K562 (cell line): ENCODE measurements around the gene HIVEP3. TPM values are rescaled to one million over a fixed set of nuclear protein-coding genes. Genes with fewer than 3 reads are reported as not detected.

Experiments
- ADNP ChIP-seq: fragments of 200-800 bp; sonication (Bioruptor generic); IDR thresholded peaks from 2 replicates; pipeline ENCODE4 v1.6.1; 2016; ENCODE audit warnings: missing genetic modification characterization, missing compliant biosample characterization
- CHCHD3 ChIP-seq: fragments of 250-450 bp; sonication (Bioruptor Pico); IDR thresholded peaks from 2 replicates; pipeline ENCODE4 v2.1.2; 2022; ENCODE audit warnings: mild to moderate bottlenecking
- CREB3 ChIP-seq: fragments of 450-650 bp; conservative IDR thresholded peaks from 2 replicates; pipeline ENCODE4 v1.6.1; 2016; ENCODE audit warnings: missing genetic modification characterization, low read depth, mild to moderate bottlenecking, missing compliant biosample characterization, moderate library complexity
- EP300 ChIP-seq: IDR thresholded peaks from 2 replicates; pipeline ENCODE4 v1.6.1; 2012; ENCODE audit warnings: low read length, improper control_type of control experiment
- GABPA ChIP-seq: fragments of 200-800 bp; sonication (Bioruptor generic); conservative IDR thresholded peaks from 2 replicates; pipeline ENCODE4 v1.6.1; 2016; ENCODE audit warnings: low read depth, missing genetic modification characterization, missing compliant biosample characterization
- GATAD2A ChIP-seq: fragments of 450-650 bp; IDR thresholded peaks from 2 replicates; pipeline ENCODE4 v1.6.1; 2017
- MAZ ChIP-seq, 2 experiments: fragments of 450-650 bp in 1 of 2; sonication (generic) in 1 of 2; formaldehyde crosslinking; IDR thresholded peaks in 1 of 2; conservative IDR thresholded peaks in 1 of 2; 2 replicates each; pipeline versions ENCODE4 v1.4.0 to v1.5.0; 2020; ENCODE audit warnings: mild to moderate bottlenecking in 1 of 2, missing genetic modification reagents in 1 of 2
- NR2F6 ChIP-seq: fragments of 450-650 bp; formaldehyde crosslinking; IDR thresholded peaks from 2 replicates; pipeline ENCODE4 v1.4.0; 2020; ENCODE audit warnings: mild to moderate bottlenecking
- PHF21A ChIP-seq: fragments of 450-650 bp; IDR thresholded peaks from 2 replicates; pipeline ENCODE4 v1.6.1; 2017; ENCODE audit warnings: low read depth, borderline replicate concordance
- PRMT5 ChIP-seq: sonication (generic); formaldehyde crosslinking; IDR thresholded peaks from 2 replicates; pipeline ENCODE4 v1.5.0; 2020; ENCODE audit warnings: missing genetic modification reagents
- SLC30A9 ChIP-seq: fragments of 250-450 bp; sonication (Bioruptor Pico); IDR thresholded peaks from 2 replicates; pipeline ENCODE4 v1.8.0; 2022; ENCODE audit warnings: mild to moderate bottlenecking, moderate library complexity
- TAF1 ChIP-seq: IDR thresholded peaks from 2 replicates; pipeline ENCODE4 v1.6.1; 2011; ENCODE audit warnings: mild to moderate bottlenecking, low read length, moderate library complexity; ENCODE audit not compliant: insufficient read depth, control insufficient read depth, severe bottlenecking; ENCODE audit errors: extremely low read depth
- THRA ChIP-seq: fragments of 450-650 bp; IDR thresholded peaks from 2 replicates; pipeline ENCODE4 v1.6.1; 2017; ENCODE audit warnings: mild to moderate bottlenecking, moderate library complexity
- ZNF197 ChIP-seq: fragments of 200-800 bp; sonication (Bioruptor generic); IDR thresholded peaks from 2 replicates; pipeline ENCODE4 v1.6.1; 2016; ENCODE audit warnings: low read depth, missing genetic modification characterization, missing compliant biosample characterization
- ZNF436 ChIP-seq: fragments of 250-450, 450-650 bp; sonication (Bioruptor Pico); formaldehyde crosslinking; IDR thresholded peaks from 2 replicates; pipeline ENCODE4 v1.7.0; 2020; ENCODE audit warnings: mild to moderate bottlenecking
- polyA plus RNA-seq, 8 experiments: library from polyadenylated mRNA; depleted of rRNA in 4 of 8; stranded (reverse) in 5 of 8; unstranded in 3 of 8; fragments of >200 nt; fragmentation: Nextera tagmentation in 2 of 8; fragmentation: Illumina TruSeq in 1 of 8; extraction: Ambion mirVana in 2 of 8; extraction: Trizol in 1 of 8; gene quantifications; 2 replicates each; pipeline versions ENCODE4 v1.2.1 to v1.2.3, GENCODE V29; 2011 to 2014; ENCODE audit warnings: inconsistent platforms in 1 of 8, missing spikeins in 1 of 8
- total RNA-seq, 7 experiments: library from RNA; depleted of rRNA in 6 of 7; stranded (reverse); fragments of >200 nt in 6 of 7; fragmentation: Illumina TruSeq in 2 of 7; extraction: Trizol in 2 of 7; gene quantifications; 2 replicates each; pipeline versions ENCODE4 v1.2.1 to v1.2.3, GENCODE V29; 2011 to 2021; ENCODE audit warnings: low replicate concordance in 1 of 7
- TF ChIP-seq, protein P1 (sequence below): fragments of 200-400 bp; formaldehyde crosslinking; IDR thresholded peaks from 2 replicates; pipeline ENCODE4 v1.6.1; 2017; ENCODE audit warnings: mild to moderate bottlenecking, low read depth, low read length, moderate library complexity
- TF ChIP-seq, protein P2 (sequence below): IDR thresholded peaks from 2 replicates; pipeline ENCODE4 v1.6.1; 2011; ENCODE audit warnings: borderline replicate concordance, low read depth, mild to moderate bottlenecking, moderate library complexity, low read length; ENCODE audit not compliant: insufficient read depth, poor library complexity, severe bottlenecking
- TF ChIP-seq, protein P3 (sequence below): fragments of 250-450 bp; sonication (Bioruptor Pico); IDR thresholded peaks from 2 replicates; pipeline ENCODE4 v1.4.0; 2020; ENCODE audit warnings: mild to moderate bottlenecking, moderate library complexity

The HIVEP3 gene
- total and polyA plus RNA-seq, 9 of the 15 experiments (the other 6 are each of a cell fraction or from before 2014, with no cell fraction given) = 0.09 to 0.58 (median 0.34) TPM; not detected in 1

DNA sequence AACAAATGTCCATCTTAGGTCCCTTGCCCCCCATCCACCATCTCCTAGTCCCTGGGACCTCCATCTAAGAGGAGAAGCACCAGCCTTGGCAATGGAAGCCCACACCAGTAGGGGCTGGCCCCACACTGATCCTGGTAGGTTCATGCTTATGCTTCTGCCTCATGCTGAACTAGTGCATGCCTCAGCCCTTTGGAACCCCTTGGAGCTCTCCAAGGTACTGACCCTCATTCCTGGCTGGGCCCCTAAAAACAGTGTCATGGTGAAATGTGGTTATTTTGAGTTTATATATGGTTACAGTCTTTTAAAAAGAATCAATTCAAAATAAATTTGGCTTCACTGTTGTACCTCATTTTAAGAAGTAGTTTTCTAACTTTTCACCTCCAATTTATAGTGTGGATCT, 108.3 kb downstream of the HIVEP3 start (continued):
- TF ChIP-seq ADNP = no peak
- TF ChIP-seq TAF1 = no peak
- TF ChIP-seq NR2F6 = no peak
- TF ChIP-seq PRMT5 = peak; percentile 61; the same call in 1 of the 2 replicates
- no peak for TF ChIP-seq GABPA (tag)
- no peak for TF ChIP-seq PHF21A
- TF ChIP-seq, protein P1, sequence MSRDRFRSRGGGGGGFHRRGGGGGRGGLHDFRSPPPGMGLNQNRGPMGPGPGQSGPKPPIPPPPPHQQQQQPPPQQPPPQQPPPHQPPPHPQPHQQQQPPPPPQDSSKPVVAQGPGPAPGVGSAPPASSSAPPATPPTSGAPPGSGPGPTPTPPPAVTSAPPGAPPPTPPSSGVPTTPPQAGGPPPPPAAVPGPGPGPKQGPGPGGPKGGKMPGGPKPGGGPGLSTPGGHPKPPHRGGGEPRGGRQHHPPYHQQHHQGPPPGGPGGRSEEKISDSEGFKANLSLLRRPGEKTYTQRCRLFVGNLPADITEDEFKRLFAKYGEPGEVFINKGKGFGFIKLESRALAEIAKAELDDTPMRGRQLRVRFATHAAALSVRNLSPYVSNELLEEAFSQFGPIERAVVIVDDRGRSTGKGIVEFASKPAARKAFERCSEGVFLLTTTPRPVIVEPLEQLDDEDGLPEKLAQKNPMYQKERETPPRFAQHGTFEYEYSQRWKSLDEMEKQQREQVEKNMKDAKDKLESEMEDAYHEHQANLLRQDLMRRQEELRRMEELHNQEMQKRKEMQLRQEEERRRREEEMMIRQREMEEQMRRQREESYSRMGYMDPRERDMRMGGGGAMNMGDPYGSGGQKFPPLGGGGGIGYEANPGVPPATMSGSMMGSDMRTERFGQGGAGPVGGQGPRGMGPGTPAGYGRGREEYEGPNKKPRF = no peak
- no peak for TF ChIP-seq ZNF436
- TF ChIP-seq, protein P2, sequence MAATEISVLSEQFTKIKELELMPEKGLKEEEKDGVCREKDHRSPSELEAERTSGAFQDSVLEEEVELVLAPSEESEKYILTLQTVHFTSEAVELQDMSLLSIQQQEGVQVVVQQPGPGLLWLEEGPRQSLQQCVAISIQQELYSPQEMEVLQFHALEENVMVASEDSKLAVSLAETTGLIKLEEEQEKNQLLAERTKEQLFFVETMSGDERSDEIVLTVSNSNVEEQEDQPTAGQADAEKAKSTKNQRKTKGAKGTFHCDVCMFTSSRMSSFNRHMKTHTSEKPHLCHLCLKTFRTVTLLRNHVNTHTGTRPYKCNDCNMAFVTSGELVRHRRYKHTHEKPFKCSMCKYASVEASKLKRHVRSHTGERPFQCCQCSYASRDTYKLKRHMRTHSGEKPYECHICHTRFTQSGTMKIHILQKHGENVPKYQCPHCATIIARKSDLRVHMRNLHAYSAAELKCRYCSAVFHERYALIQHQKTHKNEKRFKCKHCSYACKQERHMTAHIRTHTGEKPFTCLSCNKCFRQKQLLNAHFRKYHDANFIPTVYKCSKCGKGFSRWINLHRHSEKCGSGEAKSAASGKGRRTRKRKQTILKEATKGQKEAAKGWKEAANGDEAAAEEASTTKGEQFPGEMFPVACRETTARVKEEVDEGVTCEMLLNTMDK = no peak
- TF ChIP-seq EP300 = no peak
- TF ChIP-seq SLC30A9 = no peak
- TF ChIP-seq ZNF197 (CRISPR knock-in tag) = no peak
- TF ChIP-seq MAZ (CRISPR knock-in tag; conservative IDR thresholded peaks at IDR 0.05 in 1 of 2, IDR thresholded peaks at IDR 0.05 in 1 of 2) = peak in 1 of 2 experiments; percentile 49; a peak in 1 of 4 replicates
- TF ChIP-seq CREB3 (tag) = peak; percentile 70; the same call in 1 of the 2 replicates
- TF ChIP-seq GATAD2A = no peak
- no peak for TF ChIP-seq CHCHD3
- TF ChIP-seq THRA = no peak
- TF ChIP-seq, protein P3, sequence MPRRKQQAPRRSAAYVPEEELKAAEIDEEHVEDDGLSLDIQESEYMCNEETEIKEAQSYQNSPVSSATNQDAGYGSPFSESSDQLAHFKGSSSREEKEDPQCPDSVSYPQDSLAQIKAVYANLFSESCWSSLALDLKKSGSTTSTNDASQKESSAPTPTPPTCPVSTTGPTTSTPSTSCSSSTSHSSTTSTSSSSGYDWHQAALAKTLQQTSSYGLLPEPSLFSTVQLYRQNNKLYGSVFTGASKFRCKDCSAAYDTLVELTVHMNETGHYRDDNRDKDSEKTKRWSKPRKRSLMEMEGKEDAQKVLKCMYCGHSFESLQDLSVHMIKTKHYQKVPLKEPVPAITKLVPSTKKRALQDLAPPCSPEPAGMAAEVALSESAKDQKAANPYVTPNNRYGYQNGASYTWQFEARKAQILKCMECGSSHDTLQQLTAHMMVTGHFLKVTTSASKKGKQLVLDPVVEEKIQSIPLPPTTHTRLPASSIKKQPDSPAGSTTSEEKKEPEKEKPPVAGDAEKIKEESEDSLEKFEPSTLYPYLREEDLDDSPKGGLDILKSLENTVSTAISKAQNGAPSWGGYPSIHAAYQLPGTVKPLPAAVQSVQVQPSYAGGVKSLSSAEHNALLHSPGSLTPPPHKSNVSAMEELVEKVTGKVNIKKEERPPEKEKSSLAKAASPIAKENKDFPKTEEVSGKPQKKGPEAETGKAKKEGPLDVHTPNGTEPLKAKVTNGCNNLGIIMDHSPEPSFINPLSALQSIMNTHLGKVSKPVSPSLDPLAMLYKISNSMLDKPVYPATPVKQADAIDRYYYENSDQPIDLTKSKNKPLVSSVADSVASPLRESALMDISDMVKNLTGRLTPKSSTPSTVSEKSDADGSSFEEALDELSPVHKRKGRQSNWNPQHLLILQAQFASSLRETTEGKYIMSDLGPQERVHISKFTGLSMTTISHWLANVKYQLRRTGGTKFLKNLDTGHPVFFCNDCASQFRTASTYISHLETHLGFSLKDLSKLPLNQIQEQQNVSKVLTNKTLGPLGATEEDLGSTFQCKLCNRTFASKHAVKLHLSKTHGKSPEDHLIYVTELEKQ (CRISPR knock-in tag) = no peak
